Neural progenitor cell (in vitro differentiated cells): ENCODE data around the gene TRIAP1. TPM values are rescaled to one million over a fixed set of nuclear protein-coding genes. Genes with fewer than 3 reads are reported as not detected.

ENCODE experiments used
- DNase-seq: peaks from one replicate; pipeline ENCODE4 v3.0.0-alpha.2; 2016; ENCODE audit warnings: low spot score
- H2AFZ ChIP-seq: fragments of 200-600 bp; sonication (generic); replicated peaks from 2 replicates; pipeline ENCODE4 v1.6.1; 2016; ENCODE audit warnings: antibody characterized with exemption
- H3F3A ChIP-seq: fragments of 200-600 bp; sonication (generic); 2 replicates; pipeline ENCODE4 v1.6.1; 2016; ENCODE audit warnings: antibody characterized with exemption, low read depth
- H3K27ac ChIP-seq: fragments of 200-600 bp; sonication (generic); 2 replicates; pipeline ENCODE4 v1.5.1; 2016; ENCODE audit warnings: mild to moderate bottlenecking
- H3K27me3 ChIP-seq: fragments of 200-600 bp; sonication (generic); 2 replicates; pipeline ENCODE4 v1.6.1; 2016; ENCODE audit warnings: mild to moderate bottlenecking, moderate library complexity
- H3K36me3 ChIP-seq: fragments of 200-600 bp; sonication (generic); 2 replicates; pipeline ENCODE4 v1.5.1; 2016
- H3K4me1 ChIP-seq: fragments of 200-600 bp; sonication (generic); 2 replicates; pipeline ENCODE4 v1.6.1; 2016; ENCODE audit warnings: mixed run types
- H3K4me2 ChIP-seq: fragments of 200-600 bp; sonication (generic); 2 replicates; pipeline ENCODE4 v1.6.1; 2016
- H3K4me3 ChIP-seq: fragments of 200-600 bp; sonication (generic); 2 replicates; pipeline ENCODE4 v1.5.1; 2016
- H3K79me2 ChIP-seq: fragments of 200-600 bp; sonication (generic); 2 replicates; pipeline ENCODE4 v1.6.1; 2016; ENCODE audit warnings: low read depth
- H3K9ac ChIP-seq: fragments of 200-600 bp; sonication (generic); 2 replicates; pipeline ENCODE4 v1.6.1; 2016
- H3K9me3 ChIP-seq: fragments of 200-600 bp; sonication (generic); 2 replicates; pipeline ENCODE4 v1.5.1; 2016; ENCODE audit warnings: low read depth
- H4K20me1 ChIP-seq: fragments of 200-600 bp; sonication (generic); 2 replicates; pipeline ENCODE4 v1.6.1; 2016; ENCODE audit warnings: low read depth
- H3K27ac Mint-ChIP-seq: 3 replicates; pipeline ENCODE4 v1.8.0; 2021; ENCODE audit warnings: mixed read lengths
- H3K27me3 Mint-ChIP-seq: 2 replicates; pipeline ENCODE4 v1.8.0; 2022; ENCODE audit warnings: low read depth, mild to moderate bottlenecking, inconsistent platforms, moderate library complexity, mixed read lengths; ENCODE audit not compliant: insufficient read depth
- H3K36me3 Mint-ChIP-seq: 3 replicates; pipeline ENCODE4 v1.8.0; 2021; ENCODE audit warnings: mixed read lengths
- H3K4me1 Mint-ChIP-seq: 3 replicates; pipeline ENCODE4 v1.8.0; 2021; ENCODE audit warnings: mixed read lengths
- H3K4me3 Mint-ChIP-seq: 3 replicates; pipeline ENCODE4 v1.8.0; 2021; ENCODE audit warnings: mild to moderate bottlenecking, moderate library complexity, mixed read lengths
- H3K9me3 Mint-ChIP-seq: 3 replicates; pipeline ENCODE4 v1.8.0; 2020; ENCODE audit warnings: mixed read lengths
- EZH2 ChIP-seq: fragments of 200-600 bp; sonication (generic); IDR thresholded peaks from 2 replicates; pipeline ENCODE4 v1.6.1; 2017; ENCODE audit warnings: antibody characterized with exemption, mild to moderate bottlenecking, moderate library complexity
- EZH2phosphoT487 ChIP-seq: fragments of 200-600 bp; sonication (generic); IDR thresholded peaks from 2 replicates; pipeline ENCODE4 v1.6.1; 2017; ENCODE audit warnings: antibody characterized with exemption
- total RNA-seq: library from RNA; depleted of rRNA; stranded (reverse); fragments of >200 nt; gene quantifications from 2 replicates; pipeline ENCODE4 v1.2.3, GENCODE V29; 2015; ENCODE audit warnings: low replicate concordance
- TF ChIP-seq, protein P1 (sequence below): fragments of 200-600 bp; sonication (generic); IDR thresholded peaks from 2 replicates; pipeline ENCODE4 v1.5.1; 2017; ENCODE audit warnings: antibody characterized with exemption, mild to moderate bottlenecking

TRIAP1 gene
- total RNA-seq, 1 donor from 2014 or later = 72.1 TPM

DNA sequence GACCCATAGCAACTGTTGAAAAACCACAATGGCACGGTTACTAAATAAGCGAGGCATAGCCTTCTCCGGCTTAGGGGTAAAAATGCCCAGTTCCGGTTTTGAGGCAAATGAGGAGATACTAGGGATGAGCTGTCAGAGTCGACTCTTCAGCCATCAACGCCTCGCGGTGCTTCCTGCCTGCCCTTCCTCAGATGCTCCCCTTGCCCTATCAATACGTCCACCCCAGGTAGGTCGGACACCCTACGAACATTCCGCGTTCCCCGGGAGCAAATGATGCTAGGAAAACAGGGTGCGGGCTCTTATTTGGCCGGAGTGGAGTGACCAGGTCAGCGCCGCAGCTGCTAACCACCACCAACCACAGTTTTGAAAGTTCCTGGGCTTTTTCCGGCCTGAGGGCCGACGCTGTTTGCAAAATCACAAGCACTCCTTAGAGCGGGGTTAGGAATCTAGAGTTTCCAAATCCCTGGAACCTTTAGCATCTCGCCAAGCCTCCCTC lies 22.2 kb upstream of the TRIAP1 start:
- Histone ChIP-seq H3K4me1 (peaks cover 4% of the 10 kb centered on the region), H3K4me2 (peak overlapping the region; percentile 89), H3K9ac (peak overlapping the region; percentile 83), H3K79me2 (peaks cover 78% of the 10 kb centered on the region), H3K4me3 (peak overlapping the region; percentile 98), H3K36me3 (peaks cover 6% of the 10 kb centered on the region), H3K27ac (peak overlapping the region; percentile 32), H3K27me3 (no peaks in the 10 kb centered on the region), H3F3A (peaks cover 36% of the 10 kb centered on the region), H4K20me1 (peaks cover 54% of the 10 kb centered on the region), H3K9me3 (no peaks in the 10 kb centered on the region), H2AFZ (no peak overlapping the region)
- no peaks in the 10 kb centered on the region for H3K9me3 Mint-ChIP-seq
- peaks cover 37% of the 10 kb centered on the region for H3K4me1 Mint-ChIP-seq
- H3K4me3 Mint-ChIP-seq = peak overlapping the region; percentile 91
- H3K27me3 Mint-ChIP-seq = peaks cover 5% of the 10 kb centered on the region
- H3K36me3 Mint-ChIP-seq = peaks cover 20% of the 10 kb centered on the region
- TF ChIP-seq EZH2phosphoT487 (no peak), EZH2 (no peak)
- TF ChIP-seq, protein P1, sequence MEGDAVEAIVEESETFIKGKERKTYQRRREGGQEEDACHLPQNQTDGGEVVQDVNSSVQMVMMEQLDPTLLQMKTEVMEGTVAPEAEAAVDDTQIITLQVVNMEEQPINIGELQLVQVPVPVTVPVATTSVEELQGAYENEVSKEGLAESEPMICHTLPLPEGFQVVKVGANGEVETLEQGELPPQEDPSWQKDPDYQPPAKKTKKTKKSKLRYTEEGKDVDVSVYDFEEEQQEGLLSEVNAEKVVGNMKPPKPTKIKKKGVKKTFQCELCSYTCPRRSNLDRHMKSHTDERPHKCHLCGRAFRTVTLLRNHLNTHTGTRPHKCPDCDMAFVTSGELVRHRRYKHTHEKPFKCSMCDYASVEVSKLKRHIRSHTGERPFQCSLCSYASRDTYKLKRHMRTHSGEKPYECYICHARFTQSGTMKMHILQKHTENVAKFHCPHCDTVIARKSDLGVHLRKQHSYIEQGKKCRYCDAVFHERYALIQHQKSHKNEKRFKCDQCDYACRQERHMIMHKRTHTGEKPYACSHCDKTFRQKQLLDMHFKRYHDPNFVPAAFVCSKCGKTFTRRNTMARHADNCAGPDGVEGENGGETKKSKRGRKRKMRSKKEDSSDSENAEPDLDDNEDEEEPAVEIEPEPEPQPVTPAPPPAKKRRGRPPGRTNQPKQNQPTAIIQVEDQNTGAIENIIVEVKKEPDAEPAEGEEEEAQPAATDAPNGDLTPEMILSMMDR = no peak
- DNase-seq = peak; percentile 67
- peak overlapping the region; percentile 74 for H3K27ac Mint-ChIP-seq

DNA sequence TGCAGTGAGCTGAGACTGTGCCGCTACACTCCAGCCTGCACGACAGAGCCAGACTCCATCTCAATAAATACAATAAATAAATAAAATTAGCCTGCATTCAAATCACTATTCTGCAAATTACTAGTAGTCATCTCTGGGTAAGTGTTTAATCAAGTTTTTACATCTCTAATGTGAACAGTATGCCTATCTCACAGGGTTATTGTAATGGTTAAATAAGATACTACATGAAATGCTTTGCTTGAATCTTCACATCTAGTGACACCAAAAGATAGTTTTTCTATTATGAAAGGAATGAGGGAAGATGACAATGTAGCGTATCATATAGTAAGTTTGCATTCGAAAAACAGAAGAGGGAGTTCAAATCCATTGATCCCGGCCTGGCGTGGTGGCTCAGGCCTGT lies 21.3 kb upstream of the TRIAP1 start:
- H4K20me1 ChIP-seq = peaks cover 63% of the 10 kb centered on the region
- TF ChIP-seq EZH2 = no peak
- TF ChIP-seq, protein P1 = no peak
- no peak for TF ChIP-seq EZH2phosphoT487

DNA sequence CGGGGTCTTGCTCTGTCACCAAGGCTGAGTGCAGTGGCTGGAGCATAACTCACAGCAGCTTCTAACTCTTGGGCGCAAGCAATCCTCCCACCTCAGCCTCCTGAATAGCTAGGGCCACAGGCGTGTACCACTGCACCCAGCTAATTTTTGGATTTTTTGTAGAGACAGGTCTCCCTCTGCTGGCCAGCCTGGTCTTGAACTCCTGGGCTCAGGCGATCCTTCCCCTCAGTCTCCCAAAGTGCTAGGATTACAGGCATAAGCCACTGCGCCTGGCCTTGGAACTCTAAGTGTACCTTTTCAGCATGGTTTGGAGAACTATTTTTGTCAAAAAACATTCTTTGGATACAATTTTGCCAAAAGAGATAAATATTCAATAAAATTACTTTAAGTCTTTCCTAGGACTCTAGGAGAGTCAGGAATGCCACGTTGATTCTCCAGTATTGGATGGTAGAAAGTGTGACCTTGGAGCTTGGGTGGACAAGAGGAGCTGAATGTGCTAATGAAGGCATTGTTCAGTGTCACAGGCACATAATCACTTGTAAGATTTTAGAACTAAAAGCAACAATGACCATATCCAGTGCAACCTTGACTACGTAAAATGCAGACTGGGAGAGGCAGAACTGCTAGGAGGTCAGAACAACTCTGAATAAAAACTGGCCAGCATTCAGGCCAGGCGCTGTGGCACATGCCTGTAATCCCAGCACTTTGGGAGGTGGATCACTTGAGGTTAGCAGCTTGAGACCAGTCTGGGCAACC lies 20.6 kb upstream of the TRIAP1 start:
- Histone ChIP-seq H3K4me3 (no peak overlapping the region), H2AFZ (no peak overlapping the region), H3K4me2 (no peak overlapping the region), H3K9me3 (no peaks in the 10 kb centered on the region), H4K20me1 (peaks cover 68% of the 10 kb centered on the region), H3K27me3 (no peaks in the 10 kb centered on the region), H3K36me3 (peaks cover 16% of the 10 kb centered on the region), H3K27ac (no peak overlapping the region), H3K79me2 (peaks cover 81% of the 10 kb centered on the region), H3K9ac (no peak overlapping the region), H3F3A (peaks cover 52% of the 10 kb centered on the region), H3K4me1 (peaks cover 4% of the 10 kb centered on the region)
- DNase-seq = peak; percentile 57
- peaks cover 30% of the 10 kb centered on the region for H3K4me1 Mint-ChIP-seq
- H3K27me3 Mint-ChIP-seq = peaks cover 5% of the 10 kb centered on the region
- H3K4me3 Mint-ChIP-seq = peak overlapping the region; percentile 59
- H3K36me3 Mint-ChIP-seq = peaks cover 28% of the 10 kb centered on the region
- TF ChIP-seq, protein P1 = peak; percentile 62
- TF ChIP-seq EZH2phosphoT487 (no peak), EZH2 (no peak)
- H3K9me3 Mint-ChIP-seq = no peaks in the 10 kb centered on the region
- no peak overlapping the region for H3K27ac Mint-ChIP-seq

More for the DNA sequence above, 21.3 kb upstream of the TRIAP1 start:
- no peak overlapping the region for H3K27ac Mint-ChIP-seq
- Histone ChIP-seq H3K36me3 (peaks cover 10% of the 10 kb centered on the region), H2AFZ (no peak overlapping the region), H3F3A (peaks cover 45% of the 10 kb centered on the region), H3K4me3 (no peak overlapping the region), H3K4me1 (peaks cover 4% of the 10 kb centered on the region), H3K27me3 (no peaks in the 10 kb centered on the region), H3K4me2 (no peak overlapping the region), H3K9ac (no peak overlapping the region), H3K79me2 (peaks cover 83% of the 10 kb centered on the region), H3K27ac (no peak overlapping the region), H3K9me3 (no peaks in the 10 kb centered on the region)
- peaks cover 5% of the 10 kb centered on the region for H3K27me3 Mint-ChIP-seq
- peak overlapping the region; percentile 91 for H3K4me3 Mint-ChIP-seq
- H3K36me3 Mint-ChIP-seq = peaks cover 25% of the 10 kb centered on the region
- no peaks in the 10 kb centered on the region for H3K9me3 Mint-ChIP-seq
- DNase-seq = no peak
- peaks cover 34% of the 10 kb centered on the region for H3K4me1 Mint-ChIP-seq
